MM.1S (cell line): ENCODE results near the gene EFNA5.

Experiments
- DNase-seq: peaks from one replicate; pipeline ENCODE4 v3.0.0-alpha.2; 2015
- H2AFZ ChIP-seq: fragments of 300-600 bp; sonication (generic); 2 replicates; pipeline ENCODE4 v1.6.0; 2016; ENCODE audit warnings: antibody characterized with exemption, low read length
- H3F3A ChIP-seq: fragments of 300-600 bp; sonication (generic); 2 replicates; pipeline ENCODE4 v1.6.1; 2016; ENCODE audit warnings: mild to moderate bottlenecking, antibody characterized with exemption, low read length, moderate library complexity, mixed read lengths; ENCODE audit not compliant: insufficient read depth
- H3K27ac ChIP-seq: fragments of 300-600 bp; sonication (generic); 2 replicates; pipeline ENCODE4 v1.5.1; 2016; ENCODE audit warnings: mild to moderate bottlenecking, low read length
- H3K27me3 ChIP-seq: fragments of 300-600 bp; sonication (generic); replicated peaks from 2 replicates; pipeline ENCODE4 v1.6.0; 2016; ENCODE audit warnings: low read length; ENCODE audit not compliant: insufficient read depth
- H3K36me3 ChIP-seq: fragments of 300-600 bp; sonication (generic); replicated peaks from 2 replicates; pipeline ENCODE4 v1.6.1; 2016; ENCODE audit warnings: mild to moderate bottlenecking, low read length, mixed read lengths; ENCODE audit not compliant: insufficient read depth
- H3K4me1 ChIP-seq: fragments of 300-600 bp; sonication (generic); 2 replicates; pipeline ENCODE4 v1.6.1; 2016; ENCODE audit warnings: low read length, mixed read lengths
- H3K4me2 ChIP-seq: fragments of 300-600 bp; sonication (generic); 2 replicates; pipeline ENCODE4 v1.6.0; 2016; ENCODE audit warnings: low read depth, low read length
- H3K4me3 ChIP-seq: fragments of 300-600 bp; sonication (generic); 2 replicates; pipeline ENCODE4 v1.5.1; 2016; ENCODE audit warnings: low read length, mixed read lengths
- H3K79me2 ChIP-seq: fragments of 300-600 bp; sonication (generic); 2 replicates; pipeline ENCODE4 v1.6.1; 2016; ENCODE audit warnings: mixed run types, low read length, mixed read lengths
- H3K9ac ChIP-seq: fragments of 300-600 bp; sonication (generic); 2 replicates; pipeline ENCODE4 v1.6.1; 2016; ENCODE audit warnings: low read length, mixed read lengths
- H3K9me2 ChIP-seq: fragments of 300-600 bp; sonication (generic); replicated peaks from 2 replicates; pipeline ENCODE4 v1.6.1; 2016; ENCODE audit warnings: mild to moderate bottlenecking, low read length, mixed read lengths; ENCODE audit not compliant: insufficient read depth
- H3K9me3 ChIP-seq: fragments of 300-600 bp; sonication (generic); replicated peaks from 2 replicates; pipeline ENCODE4 v1.6.1; 2016; ENCODE audit warnings: mild to moderate bottlenecking, low read length, mixed read lengths; ENCODE audit not compliant: insufficient read depth
- H4K20me1 ChIP-seq: fragments of 300-600 bp; sonication (generic); 2 replicates; pipeline ENCODE4 v1.6.1; 2016; ENCODE audit warnings: mild to moderate bottlenecking, low read length, moderate library complexity, mixed read lengths; ENCODE audit not compliant: insufficient read depth
- EZH2 ChIP-seq: fragments of 300-600 bp; sonication (generic); optimal IDR thresholded peaks from 2 replicates; pipeline ENCODE3; 2017; ENCODE audit warnings: low read depth, mild to moderate bottlenecking, antibody characterized with exemption, low read length, mixed read lengths
- EZH2phosphoT487 ChIP-seq: fragments of 300-600 bp; sonication (generic); IDR thresholded peaks from 2 replicates; pipeline ENCODE4 v1.6.1; 2018; ENCODE audit warnings: antibody characterized with exemption, low read length
- TF ChIP-seq, protein P1 (sequence below): fragments of 300-600 bp; sonication (generic); IDR thresholded peaks from 2 replicates; pipeline ENCODE4 v1.5.1; 2016; ENCODE audit warnings: antibody characterized with exemption, low read length, mixed read lengths

EFNA5 gene

DNA sequence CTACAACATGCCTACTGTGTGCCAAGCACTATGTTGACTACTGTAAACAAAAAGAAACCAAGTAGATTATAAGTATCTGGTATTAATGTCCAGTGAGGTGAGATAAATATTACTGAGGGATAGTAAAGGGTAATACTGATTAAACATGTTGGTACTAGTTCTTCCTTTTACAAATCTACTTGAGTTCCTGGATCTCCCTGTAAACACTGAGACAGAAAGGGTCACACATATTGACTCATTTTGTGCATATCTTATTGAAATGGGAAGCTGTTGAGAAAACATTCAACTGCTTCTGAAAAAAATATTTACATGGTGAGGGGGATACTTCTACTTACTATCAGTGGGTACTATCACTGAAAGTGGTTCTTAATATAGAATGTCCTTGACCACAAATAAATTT lies 24.3 kb downstream of the EFNA5 start:
- no peaks in the 10 kb centered on the region for H3F3A ChIP-seq
- H4K20me1 ChIP-seq: no peaks in the 10 kb centered on the region
- no peak overlapping the region for H3K4me2 ChIP-seq
- no peaks in the 10 kb centered on the region for H3K36me3 ChIP-seq
- no peak overlapping the region for H2AFZ ChIP-seq
- H3K9me2 ChIP-seq: no peaks in the 10 kb centered on the region
- no peaks in the 10 kb centered on the region for H3K27me3 ChIP-seq
- DNase-seq: no peak
- no peak overlapping the region for H3K4me3 ChIP-seq
- TF ChIP-seq EZH2 (no peak), EZH2phosphoT487 (no peak)
- TF ChIP-seq, protein P1, sequence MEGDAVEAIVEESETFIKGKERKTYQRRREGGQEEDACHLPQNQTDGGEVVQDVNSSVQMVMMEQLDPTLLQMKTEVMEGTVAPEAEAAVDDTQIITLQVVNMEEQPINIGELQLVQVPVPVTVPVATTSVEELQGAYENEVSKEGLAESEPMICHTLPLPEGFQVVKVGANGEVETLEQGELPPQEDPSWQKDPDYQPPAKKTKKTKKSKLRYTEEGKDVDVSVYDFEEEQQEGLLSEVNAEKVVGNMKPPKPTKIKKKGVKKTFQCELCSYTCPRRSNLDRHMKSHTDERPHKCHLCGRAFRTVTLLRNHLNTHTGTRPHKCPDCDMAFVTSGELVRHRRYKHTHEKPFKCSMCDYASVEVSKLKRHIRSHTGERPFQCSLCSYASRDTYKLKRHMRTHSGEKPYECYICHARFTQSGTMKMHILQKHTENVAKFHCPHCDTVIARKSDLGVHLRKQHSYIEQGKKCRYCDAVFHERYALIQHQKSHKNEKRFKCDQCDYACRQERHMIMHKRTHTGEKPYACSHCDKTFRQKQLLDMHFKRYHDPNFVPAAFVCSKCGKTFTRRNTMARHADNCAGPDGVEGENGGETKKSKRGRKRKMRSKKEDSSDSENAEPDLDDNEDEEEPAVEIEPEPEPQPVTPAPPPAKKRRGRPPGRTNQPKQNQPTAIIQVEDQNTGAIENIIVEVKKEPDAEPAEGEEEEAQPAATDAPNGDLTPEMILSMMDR: no peak
- no peaks in the 10 kb centered on the region for H3K9me3 ChIP-seq
- no peaks in the 10 kb centered on the region for H3K79me2 ChIP-seq
- H3K27ac ChIP-seq: no peak overlapping the region
- no peaks in the 10 kb centered on the region for H3K4me1 ChIP-seq
- no peak overlapping the region for H3K9ac ChIP-seq

DNA sequence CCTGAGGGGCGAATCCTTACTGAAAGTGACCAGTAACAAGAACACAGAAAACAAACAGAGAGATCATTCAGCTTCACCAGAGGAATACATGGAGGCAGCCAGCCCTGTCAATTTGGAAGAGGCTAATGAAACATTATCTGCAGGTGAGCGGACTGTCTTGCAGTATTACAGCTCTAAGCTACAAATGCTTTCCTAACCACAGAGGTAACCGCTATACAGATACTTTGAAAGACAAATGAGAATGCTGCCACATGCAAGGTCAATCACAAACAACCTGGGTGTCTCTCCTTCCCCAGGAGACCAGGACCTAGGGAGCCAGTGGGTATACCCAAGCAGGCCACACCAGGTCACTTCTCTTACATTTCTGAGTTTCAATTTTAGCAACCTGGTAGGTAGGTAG lies 30.2 kb downstream of the EFNA5 start:
- H3K9me2 ChIP-seq: no peaks in the 10 kb centered on the region
- no peaks in the 10 kb centered on the region for H3K27me3 ChIP-seq
- H3K9me3 ChIP-seq: no peaks in the 10 kb centered on the region
- no peak for DNase-seq
- H3K27ac ChIP-seq: no peak overlapping the region
- H3F3A ChIP-seq: no peaks in the 10 kb centered on the region
- no peak for TF ChIP-seq EZH2
- TF ChIP-seq, protein P1: no peak
- no peak for TF ChIP-seq EZH2phosphoT487
- H3K79me2 ChIP-seq: no peaks in the 10 kb centered on the region
- no peaks in the 10 kb centered on the region for H3K36me3 ChIP-seq
- no peak overlapping the region for H3K4me2 ChIP-seq
- H3K4me1 ChIP-seq: no peaks in the 10 kb centered on the region
- H2AFZ ChIP-seq: no peak overlapping the region
- no peak overlapping the region for H3K4me3 ChIP-seq
- H3K9ac ChIP-seq: no peak overlapping the region
- H4K20me1 ChIP-seq: no peaks in the 10 kb centered on the region

DNA sequence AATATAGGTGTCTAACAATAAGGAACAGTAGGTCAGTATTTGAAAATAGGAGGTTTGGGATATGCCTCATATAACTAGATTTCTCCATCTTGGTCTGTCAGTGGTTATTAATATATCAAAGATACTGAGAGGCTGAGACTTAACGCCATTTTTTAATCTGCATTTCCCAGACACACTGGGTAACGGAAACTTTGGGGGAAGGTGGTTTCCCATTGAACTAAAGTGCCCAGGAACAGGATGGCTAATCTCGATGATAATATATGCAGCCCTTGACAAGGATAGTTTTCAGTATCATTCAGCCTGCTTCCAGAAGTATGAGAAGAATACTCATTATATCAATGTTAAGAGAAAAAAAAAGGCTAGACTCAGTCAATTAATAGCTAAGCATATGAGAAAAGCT lies 30.7 kb downstream of the EFNA5 start:
- Histone ChIP-seq H3K9ac (no peak overlapping the region), H3K79me2 (no peaks in the 10 kb centered on the region), H3K27ac (no peak overlapping the region), H3K9me3 (no peaks in the 10 kb centered on the region), H3K4me2 (no peak overlapping the region), H3K27me3 (no peaks in the 10 kb centered on the region), H3K4me1 (no peaks in the 10 kb centered on the region), H3K36me3 (no peaks in the 10 kb centered on the region), H4K20me1 (no peaks in the 10 kb centered on the region), H3F3A (no peaks in the 10 kb centered on the region), H3K4me3 (no peak overlapping the region), H2AFZ (no peak overlapping the region), H3K9me2 (no peaks in the 10 kb centered on the region)
- TF ChIP-seq EZH2phosphoT487 (no peak), EZH2 (no peak)
- TF ChIP-seq, protein P1: no peak
- DNase-seq: no peak

DNA sequence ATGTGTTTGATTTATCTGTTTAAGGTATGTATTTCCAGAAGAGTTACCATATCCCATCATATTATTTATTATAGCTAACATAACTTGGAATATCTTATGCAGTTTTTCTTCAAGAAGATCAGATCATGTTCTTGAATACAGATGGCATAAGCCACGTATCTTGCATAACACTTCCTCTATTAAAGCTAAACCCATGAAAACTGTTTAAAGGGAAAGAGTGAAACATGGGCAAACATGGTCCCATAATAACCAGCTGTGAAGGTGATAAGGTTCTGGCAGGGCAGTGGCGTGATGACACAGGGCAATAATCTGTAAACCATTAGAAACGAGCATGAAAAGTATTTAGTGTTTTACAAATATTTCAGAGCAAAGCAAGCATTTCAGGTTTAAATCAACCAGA lies 34.2 kb downstream of the EFNA5 start:
- Histone ChIP-seq H3K9me3 (no peaks in the 10 kb centered on the region), H4K20me1 (no peaks in the 10 kb centered on the region), H3F3A (no peaks in the 10 kb centered on the region), H3K79me2 (no peaks in the 10 kb centered on the region), H3K36me3 (no peaks in the 10 kb centered on the region), H3K27me3 (no peaks in the 10 kb centered on the region), H3K9me2 (no peaks in the 10 kb centered on the region), H3K4me3 (no peak overlapping the region), H3K9ac (no peak overlapping the region), H3K27ac (no peak overlapping the region), H3K4me2 (no peak overlapping the region), H2AFZ (no peak overlapping the region), H3K4me1 (no peaks in the 10 kb centered on the region)
- TF ChIP-seq EZH2 (no peak), EZH2phosphoT487 (no peak)
- TF ChIP-seq, protein P1: no peak
- DNase-seq: no peak
